HepG2 (cell line): ENCODE results near the gene KAT6B.

Experiments used
- EZH2 ChIP-seq: conservative IDR thresholded peaks from 2 replicates; pipeline ENCODE4 v1.6.1; 2012; ENCODE audit warnings: mild to moderate bottlenecking, low read depth, low read length, moderate library complexity
- REPIN1 ChIP-seq: sonication (generic); formaldehyde crosslinking; IDR thresholded peaks from 2 replicates; pipeline ENCODE4 v1.8.0; 2022; ENCODE audit warnings: missing genetic modification reagents, low read depth, mild to moderate bottlenecking, borderline replicate concordance
- SP2 ChIP-seq: sonication (generic); formaldehyde crosslinking; IDR thresholded peaks from 2 replicates; pipeline ENCODE4 v1.5.1; 2020; ENCODE audit warnings: mild to moderate bottlenecking, missing genetic modification reagents
- TF ChIP-seq, protein P1 (sequence below): sonication (generic); formaldehyde crosslinking; IDR thresholded peaks from 2 replicates; pipeline ENCODE4 v1.4.0; 2020; ENCODE audit warnings: mild to moderate bottlenecking, missing genetic modification reagents
- TF ChIP-seq, protein P2 (sequence below): sonication (generic); formaldehyde crosslinking; IDR thresholded peaks from 2 replicates; pipeline ENCODE4 v1.8.1; 2023; ENCODE audit warnings: mild to moderate bottlenecking, missing genetic modification reagents, borderline replicate concordance
- TF ChIP-seq, protein P3 (sequence below), 2 experiments: IDR thresholded peaks; 2 replicates each; pipeline ENCODE4 v1.6.1; 2011 to 2012; ENCODE audit warnings: low read length in 2 of 2, borderline replicate concordance in 1 of 2, low read depth in 1 of 2, mild to moderate bottlenecking in 1 of 2, moderate library complexity in 1 of 2
- TF ChIP-seq, protein P4 (sequence below), 2 experiments: sonication (generic) in 1 of 2; formaldehyde crosslinking in 1 of 2; IDR thresholded peaks; 2 replicates each; pipeline versions ENCODE4 v1.4.0 to v1.6.1; 2018 to 2020; ENCODE audit warnings: missing genetic modification reagents in 2 of 2, borderline replicate concordance in 1 of 2, low read depth in 1 of 2, mild to moderate bottlenecking in 1 of 2, missing biosample characterization in 1 of 2

DNA sequence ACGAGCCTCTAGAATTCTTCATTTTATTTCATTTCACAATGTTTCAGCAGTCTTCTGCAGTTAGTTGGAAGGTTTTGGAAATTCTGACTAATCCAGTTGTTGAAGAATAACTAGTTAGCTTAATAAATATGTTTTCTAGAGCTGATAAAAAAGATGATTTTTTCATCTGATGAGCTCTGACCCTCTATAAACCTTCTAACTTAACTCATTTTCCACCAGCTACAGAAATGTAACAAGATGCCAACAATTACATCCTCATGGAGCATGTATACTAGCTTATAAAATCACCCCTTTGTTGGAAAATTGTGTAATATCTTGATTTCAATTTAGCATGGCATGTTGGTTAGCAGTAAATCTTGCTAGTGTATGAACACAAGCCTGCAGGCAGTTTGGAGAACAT lies 33.1 kb downstream of the KAT6B start:
- TF ChIP-seq SP2: no peak
- TF ChIP-seq REPIN1 (CRISPR knock-in tag): no peak
- TF ChIP-seq, protein P1, sequence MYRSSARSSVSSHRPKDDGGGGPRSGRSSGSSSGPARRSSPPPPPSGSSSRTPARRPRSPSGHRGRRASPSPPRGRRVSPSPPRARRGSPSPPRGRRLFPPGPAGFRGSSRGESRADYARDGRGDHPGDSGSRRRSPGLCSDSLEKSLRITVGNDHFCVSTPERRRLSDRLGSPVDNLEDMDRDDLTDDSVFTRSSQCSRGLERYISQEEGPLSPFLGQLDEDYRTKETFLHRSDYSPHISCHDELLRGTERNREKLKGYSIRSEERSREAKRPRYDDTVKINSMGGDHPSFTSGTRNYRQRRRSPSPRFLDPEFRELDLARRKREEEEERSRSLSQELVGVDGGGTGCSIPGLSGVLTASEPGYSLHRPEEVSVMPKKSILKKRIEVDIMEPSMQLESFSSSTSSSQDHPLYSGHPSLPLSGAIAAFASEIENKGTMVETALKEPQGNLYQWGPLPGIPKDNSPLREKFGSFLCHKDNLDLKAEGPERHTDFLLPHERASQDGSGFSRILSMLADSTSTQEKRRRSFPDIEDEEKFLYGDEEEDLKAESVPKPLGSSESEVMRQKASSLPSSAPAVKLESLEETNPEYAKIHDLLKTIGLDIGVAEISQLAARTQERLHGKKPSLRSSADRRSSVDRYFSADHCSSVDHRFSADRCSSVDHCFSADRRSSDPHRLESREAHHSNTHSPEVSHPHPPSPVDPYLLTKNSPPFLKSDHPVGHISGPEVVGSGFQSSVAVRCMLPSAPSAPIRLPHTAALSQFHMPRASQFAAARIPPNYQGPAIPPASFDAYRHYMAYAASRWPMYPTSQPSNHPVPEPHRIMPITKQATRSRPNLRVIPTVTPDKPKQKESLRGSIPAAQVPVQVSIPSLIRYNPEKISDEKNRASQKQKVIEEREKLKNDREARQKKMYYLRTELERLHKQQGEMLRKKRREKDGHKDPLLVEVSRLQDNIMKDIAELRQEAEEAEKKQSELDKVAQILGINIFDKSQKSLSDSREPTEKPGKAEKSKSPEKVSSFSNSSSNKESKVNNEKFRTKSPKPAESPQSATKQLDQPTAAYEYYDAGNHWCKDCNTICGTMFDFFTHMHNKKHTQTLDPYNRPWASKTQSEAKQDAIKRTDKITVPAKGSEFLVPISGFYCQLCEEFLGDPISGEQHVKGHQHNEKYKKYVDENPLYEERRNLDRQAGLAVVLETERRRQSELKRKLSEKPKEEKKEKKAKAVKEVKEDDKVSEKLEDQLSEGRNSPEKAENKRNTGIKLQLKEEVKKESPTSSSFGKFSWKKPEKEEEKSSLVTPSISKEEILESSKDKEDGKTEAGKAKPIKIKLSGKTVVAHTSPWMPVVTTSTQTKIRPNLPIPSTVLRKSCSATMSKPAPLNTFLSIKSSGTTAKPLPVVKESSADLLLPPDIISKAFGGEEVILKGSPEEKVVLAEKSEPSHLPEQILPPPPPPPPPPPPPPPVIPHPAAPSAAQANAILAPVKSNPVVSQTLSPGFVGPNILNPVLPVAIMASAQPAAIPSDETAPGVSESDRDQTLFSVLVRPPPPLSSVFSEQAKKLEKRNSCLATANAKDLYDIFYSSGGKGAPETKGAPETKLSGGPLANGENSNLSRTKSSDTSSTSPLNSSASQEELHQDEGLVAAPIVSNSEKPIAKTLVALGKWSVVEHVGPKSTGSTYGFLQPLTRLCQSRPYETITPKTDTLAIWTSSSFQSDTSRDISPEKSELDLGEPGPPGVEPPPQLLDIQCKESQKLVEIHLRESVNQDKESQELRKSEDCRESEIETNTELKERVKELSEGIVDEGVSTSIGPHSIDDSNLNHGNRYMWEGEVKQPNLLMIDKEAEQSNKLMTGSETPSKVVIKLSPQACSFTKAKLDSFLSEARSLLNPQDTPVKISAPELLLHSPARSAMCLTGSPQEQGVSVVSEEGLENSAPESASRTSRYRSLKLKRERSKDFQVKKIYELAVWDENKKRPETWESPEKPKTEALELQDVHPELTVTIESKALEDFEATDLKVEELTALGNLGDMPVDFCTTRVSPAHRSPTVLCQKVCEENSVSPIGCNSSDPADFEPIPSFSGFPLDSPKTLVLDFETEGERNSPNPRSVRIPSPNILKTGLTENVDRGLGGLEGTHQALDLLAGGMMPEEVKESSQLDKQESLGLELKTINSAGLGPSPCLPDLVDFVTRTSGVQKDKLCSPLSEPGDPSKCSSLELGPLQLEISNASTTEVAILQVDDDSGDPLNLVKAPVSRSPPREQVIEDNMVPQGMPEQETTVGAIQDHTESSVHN (CRISPR knock-in tag): no peak
- TF ChIP-seq EZH2: no peak
- TF ChIP-seq, protein P2, sequence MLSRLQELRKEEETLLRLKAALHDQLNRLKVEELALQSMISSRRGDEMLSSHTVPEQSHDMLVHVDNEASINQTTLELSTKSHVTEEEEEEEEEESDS: no peak
- TF ChIP-seq, protein P3, sequence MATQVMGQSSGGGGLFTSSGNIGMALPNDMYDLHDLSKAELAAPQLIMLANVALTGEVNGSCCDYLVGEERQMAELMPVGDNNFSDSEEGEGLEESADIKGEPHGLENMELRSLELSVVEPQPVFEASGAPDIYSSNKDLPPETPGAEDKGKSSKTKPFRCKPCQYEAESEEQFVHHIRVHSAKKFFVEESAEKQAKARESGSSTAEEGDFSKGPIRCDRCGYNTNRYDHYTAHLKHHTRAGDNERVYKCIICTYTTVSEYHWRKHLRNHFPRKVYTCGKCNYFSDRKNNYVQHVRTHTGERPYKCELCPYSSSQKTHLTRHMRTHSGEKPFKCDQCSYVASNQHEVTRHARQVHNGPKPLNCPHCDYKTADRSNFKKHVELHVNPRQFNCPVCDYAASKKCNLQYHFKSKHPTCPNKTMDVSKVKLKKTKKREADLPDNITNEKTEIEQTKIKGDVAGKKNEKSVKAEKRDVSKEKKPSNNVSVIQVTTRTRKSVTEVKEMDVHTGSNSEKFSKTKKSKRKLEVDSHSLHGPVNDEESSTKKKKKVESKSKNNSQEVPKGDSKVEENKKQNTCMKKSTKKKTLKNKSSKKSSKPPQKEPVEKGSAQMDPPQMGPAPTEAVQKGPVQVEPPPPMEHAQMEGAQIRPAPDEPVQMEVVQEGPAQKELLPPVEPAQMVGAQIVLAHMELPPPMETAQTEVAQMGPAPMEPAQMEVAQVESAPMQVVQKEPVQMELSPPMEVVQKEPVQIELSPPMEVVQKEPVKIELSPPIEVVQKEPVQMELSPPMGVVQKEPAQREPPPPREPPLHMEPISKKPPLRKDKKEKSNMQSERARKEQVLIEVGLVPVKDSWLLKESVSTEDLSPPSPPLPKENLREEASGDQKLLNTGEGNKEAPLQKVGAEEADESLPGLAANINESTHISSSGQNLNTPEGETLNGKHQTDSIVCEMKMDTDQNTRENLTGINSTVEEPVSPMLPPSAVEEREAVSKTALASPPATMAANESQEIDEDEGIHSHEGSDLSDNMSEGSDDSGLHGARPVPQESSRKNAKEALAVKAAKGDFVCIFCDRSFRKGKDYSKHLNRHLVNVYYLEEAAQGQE (IDR thresholded peaks at IDR 0.05; ENCODE audit: borderline replicate concordance in 1 of 2, low read depth in 1 of 2, low read length in 2 of 2): no peak
- TF ChIP-seq, protein P4, sequence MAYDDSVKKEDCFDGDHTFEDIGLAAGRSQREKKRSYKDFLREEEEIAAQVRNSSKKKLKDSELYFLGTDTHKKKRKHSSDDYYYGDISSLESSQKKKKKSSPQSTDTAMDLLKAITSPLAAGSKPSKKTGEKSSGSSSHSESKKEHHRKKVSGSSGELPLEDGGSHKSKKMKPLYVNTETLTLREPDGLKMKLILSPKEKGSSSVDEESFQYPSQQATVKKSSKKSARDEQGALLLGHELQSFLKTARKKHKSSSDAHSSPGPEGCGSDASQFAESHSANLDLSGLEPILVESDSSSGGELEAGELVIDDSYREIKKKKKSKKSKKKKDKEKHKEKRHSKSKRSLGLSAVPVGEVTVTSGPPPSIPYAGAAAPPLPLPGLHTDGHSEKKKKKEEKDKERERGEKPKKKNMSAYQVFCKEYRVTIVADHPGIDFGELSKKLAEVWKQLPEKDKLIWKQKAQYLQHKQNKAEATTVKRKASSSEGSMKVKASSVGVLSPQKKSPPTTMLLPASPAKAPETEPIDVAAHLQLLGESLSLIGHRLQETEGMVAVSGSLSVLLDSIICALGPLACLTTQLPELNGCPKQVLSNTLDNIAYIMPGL (CRISPR knock-in tag; IDR thresholded peaks at IDR 0.05; ENCODE audit: borderline replicate concordance in 1 of 2, low read depth in 1 of 2): no peak
